ENCODE measurements around the gene CCDC61. TPM values are rescaled to one million over a fixed set of nuclear protein-coding genes. Genes with fewer than 3 reads are reported as not detected.

CCDC61 gene
- total RNA-seq, 1 experiment from 2014 or later: 6.3 TPM

GRCh38 chr19:46056536-46056935, 61.3 kb downstream of the CCDC61 start:
- Histone ChIP-seq H3K4me1 (ENCODE audit: insufficient read depth, low read length) (no peaks in the 10 kb centered on the region), H3K27me3 (ENCODE audit: low read length) (peaks cover 46% of the 10 kb centered on the region), H3K9me2 (replicated peaks; ENCODE audit: low read length) (no peaks in the 10 kb centered on the region), H3K4me3 (ENCODE audit: low read length) (no peak overlapping the region), H3K9ac (ENCODE audit: low read length) (no peak overlapping the region), H3F3A (ENCODE audit: low read length, unreplicated experiment) (no peaks in the 10 kb centered on the region), H3K27ac (ENCODE audit: low read length) (no peak overlapping the region), H3K9me3 (ENCODE audit: low read length) (no peaks in the 10 kb centered on the region), H3K4me2 (ENCODE audit: low read length) (no peak overlapping the region), H2AFZ (ENCODE audit: low read length) (no peak overlapping the region), H4K20me1 (ENCODE audit: low read length) (no peaks in the 10 kb centered on the region), H3K36me3 (ENCODE audit: low read depth, low read length) (no peaks in the 10 kb centered on the region), H3K79me2 (ENCODE audit: low read length) (no peaks in the 10 kb centered on the region)
- no TSS peak for BruUV-seq (replicated peaks)
- ATAC-seq: no peak
- no peak for TF ChIP-seq EZH2 (IDR thresholded peaks at IDR 0.05; ENCODE audit: low read length, unreplicated experiment)
- no peak for TF ChIP-seq CTCF (conservative IDR thresholded peaks at IDR 0.05; ENCODE audit: low read depth, low read length)
- no peak for TF ChIP-seq EZH2phosphoT487 (IDR thresholded peaks at IDR 0.05; ENCODE audit: borderline replicate concordance, low read length)
- ChIA-PET POLR2A (ENCODE audit: unreplicated experiment) (no interaction called here), CTCF (no interaction called here)
- DNase-seq: no peak
- intact Hi-C loops (cut with micrococcal nuclease): no loop called here

- POLR2A ChIA-PET (ENCODE audit: unreplicated experiment): no interaction called here
Observed at GRCh38 chr19:46058778-46059177, 63.5 kb downstream of the CCDC61 start.

GRCh38 chr19:46060012-46060411, 64.7 kb downstream of the CCDC61 start:
- intact Hi-C loops (cut with micrococcal nuclease): no loop called here
- Histone ChIP-seq H2AFZ (ENCODE audit: low read length) (no peak overlapping the region), H3K27me3 (ENCODE audit: low read length) (peaks cover 37% of the 10 kb centered on the region), H3K4me1 (ENCODE audit: insufficient read depth, low read length) (no peaks in the 10 kb centered on the region), H3K79me2 (ENCODE audit: low read length) (no peaks in the 10 kb centered on the region), H3K9me3 (ENCODE audit: low read length) (no peaks in the 10 kb centered on the region), H3K4me2 (ENCODE audit: low read length) (no peak overlapping the region), H3K27ac (ENCODE audit: low read length) (no peak overlapping the region), H3K9ac (ENCODE audit: low read length) (no peak overlapping the region), H3K9me2 (replicated peaks; ENCODE audit: low read length) (no peaks in the 10 kb centered on the region), H4K20me1 (ENCODE audit: low read length) (no peaks in the 10 kb centered on the region), H3K36me3 (ENCODE audit: low read depth, low read length) (no peaks in the 10 kb centered on the region), H3F3A (ENCODE audit: low read length, unreplicated experiment) (no peaks in the 10 kb centered on the region), H3K4me3 (ENCODE audit: low read length) (no peak overlapping the region)
- CTCF ChIA-PET: no interaction called here
- DNase-seq (no peak), ATAC-seq (no peak)
- TF ChIP-seq EZH2phosphoT487 (IDR thresholded peaks at IDR 0.05; ENCODE audit: borderline replicate concordance, low read length) (no peak), EZH2 (IDR thresholded peaks at IDR 0.05; ENCODE audit: low read length, unreplicated experiment) (no peak), CTCF (conservative IDR thresholded peaks at IDR 0.05; ENCODE audit: low read depth, low read length) (no peak)
- no TSS peak for BruUV-seq (replicated peaks)
- POLR2A ChIA-PET (ENCODE audit: unreplicated experiment): no interaction called here

More at GRCh38 chr19:46058778-46059177, 63.5 kb downstream of the CCDC61 start:
- ATAC-seq (no peak), DNase-seq (no peak)
- Histone ChIP-seq H3K9me3 (ENCODE audit: low read length) (no peaks in the 10 kb centered on the region), H3K9ac (ENCODE audit: low read length) (no peak overlapping the region), H3K4me2 (ENCODE audit: low read length) (no peak overlapping the region), H4K20me1 (ENCODE audit: low read length) (no peaks in the 10 kb centered on the region), H3K79me2 (ENCODE audit: low read length) (no peaks in the 10 kb centered on the region), H3K9me2 (replicated peaks; ENCODE audit: low read length) (no peaks in the 10 kb centered on the region), H3K4me1 (ENCODE audit: insufficient read depth, low read length) (no peaks in the 10 kb centered on the region), H2AFZ (ENCODE audit: low read length) (no peak overlapping the region), H3F3A (ENCODE audit: low read length, unreplicated experiment) (no peaks in the 10 kb centered on the region), H3K27ac (ENCODE audit: low read length) (no peak overlapping the region), H3K27me3 (ENCODE audit: low read length) (peaks cover 49% of the 10 kb centered on the region), H3K4me3 (ENCODE audit: low read length) (no peak overlapping the region), H3K36me3 (ENCODE audit: low read depth, low read length) (no peaks in the 10 kb centered on the region)
- BruUV-seq (replicated peaks): no TSS peak
- no peak for TF ChIP-seq EZH2phosphoT487 (IDR thresholded peaks at IDR 0.05; ENCODE audit: borderline replicate concordance, low read length)
- no peak for TF ChIP-seq EZH2 (IDR thresholded peaks at IDR 0.05; ENCODE audit: low read length, unreplicated experiment)
- no peak for TF ChIP-seq CTCF (conservative IDR thresholded peaks at IDR 0.05; ENCODE audit: low read depth, low read length)
- CTCF ChIA-PET: no interaction called here
- intact Hi-C loops (cut with micrococcal nuclease): no loop called here

Measured in PC-3 (cell line).